Fibroblast of mammary gland (primary cell): ENCODE measurements around the gene ZNF516.

Experiments used
- DNase-seq: peaks from one replicate; pipeline ENCODE4 v3.0.0-alpha.2; 2010; ENCODE audit warnings: low read depth
- H3K4me3 ChIP-seq: 2 replicates; pipeline ENCODE4 v1.5.1; 2011; ENCODE audit warnings: low read depth, mild to moderate bottlenecking, low read length, moderate library complexity; ENCODE audit not compliant: control insufficient read depth
- CTCF ChIP-seq: conservative IDR thresholded peaks from 2 replicates; pipeline ENCODE4 v1.5.1; 2011; ENCODE audit warnings: low read depth, low read length, inconsistent platforms; ENCODE audit not compliant: control insufficient read depth, insufficient read depth

The ZNF516 gene

GRCh38 chr18:76436342-76436741, 58.7 kb downstream of the ZNF516 start:
- DNase-seq, result no peak
- no peak overlapping the region for H3K4me3 ChIP-seq
- no peak for TF ChIP-seq CTCF

DNA sequence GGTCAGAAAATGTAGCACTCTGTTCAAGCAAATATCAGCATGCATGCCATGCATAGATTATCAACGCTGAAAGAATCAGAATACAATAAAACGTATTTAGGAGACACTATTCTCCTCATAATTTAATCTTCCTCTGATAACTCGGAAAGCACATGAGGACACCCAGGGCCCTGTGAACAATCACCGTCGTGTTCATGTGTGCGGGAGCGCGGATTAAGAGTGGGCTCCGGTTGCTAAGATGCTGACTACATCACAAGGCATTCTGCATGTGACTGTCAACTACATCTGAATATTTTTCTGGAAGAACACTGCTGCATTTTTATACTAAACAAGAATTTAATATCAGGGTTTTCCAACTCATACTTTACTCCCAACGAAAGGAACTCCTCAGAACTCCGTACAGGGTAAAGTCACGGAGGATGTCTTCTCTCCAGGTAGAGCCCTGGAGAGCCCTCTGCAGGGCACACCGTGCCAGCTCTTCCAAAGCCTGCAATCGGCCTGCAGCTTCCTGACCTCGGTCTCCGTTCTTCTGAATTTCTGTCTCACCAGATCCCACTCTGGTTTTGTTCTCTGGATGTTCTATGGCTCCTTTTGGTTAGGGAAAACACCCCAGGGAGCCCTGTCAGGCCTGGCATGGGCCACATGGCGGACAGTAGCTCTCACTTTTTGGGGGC, 59.6 kb downstream of the ZNF516 start:
- DNase-seq, result no peak
- H3K4me3 ChIP-seq, result no peak overlapping the region
- TF ChIP-seq CTCF, result peak; percentile 18

DNA sequence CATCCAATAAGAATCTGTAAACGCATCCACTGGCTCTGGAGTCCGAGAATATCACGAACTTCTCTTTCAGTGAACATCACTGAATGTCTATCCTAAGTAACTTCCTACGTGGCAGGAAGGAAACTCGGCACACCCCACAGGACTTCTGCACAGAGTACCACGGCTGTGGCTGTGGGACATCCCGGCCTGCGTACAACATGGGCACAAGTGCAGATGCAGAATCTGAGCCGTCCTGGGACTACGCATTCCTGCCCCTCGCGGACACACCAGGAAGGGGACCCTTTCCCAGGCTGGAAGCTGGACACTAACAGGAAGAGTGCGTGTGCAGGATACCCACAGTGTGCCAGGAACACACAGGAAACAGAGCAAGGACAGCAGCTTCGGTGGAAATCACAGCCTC, 60.6 kb downstream of the ZNF516 start:
- H3K4me3 ChIP-seq, result no peak overlapping the region
- no peak for TF ChIP-seq CTCF
- DNase-seq, result no peak

DNA sequence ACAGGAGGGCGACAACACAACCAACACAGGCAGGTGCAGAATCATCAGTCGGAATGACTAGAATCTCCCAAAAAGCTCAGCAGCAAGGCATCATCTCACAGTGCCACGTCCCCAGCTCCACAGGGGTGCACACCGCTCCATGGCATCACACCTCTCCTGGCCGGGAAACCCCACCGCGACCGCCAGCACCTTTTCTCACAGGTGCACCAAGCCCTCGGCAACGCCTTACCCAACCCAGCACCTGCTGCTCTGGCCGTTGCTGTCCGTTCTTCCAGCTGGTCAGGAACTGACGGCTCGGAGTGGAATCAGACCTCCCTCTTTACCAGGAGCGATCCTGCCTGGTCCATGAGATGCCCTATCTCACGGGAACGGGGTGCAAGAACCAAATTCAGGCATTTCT, 61.3 kb downstream of the ZNF516 start:
- no peak for TF ChIP-seq CTCF
- no peak overlapping the region for H3K4me3 ChIP-seq
- DNase-seq, result no peak

DNA sequence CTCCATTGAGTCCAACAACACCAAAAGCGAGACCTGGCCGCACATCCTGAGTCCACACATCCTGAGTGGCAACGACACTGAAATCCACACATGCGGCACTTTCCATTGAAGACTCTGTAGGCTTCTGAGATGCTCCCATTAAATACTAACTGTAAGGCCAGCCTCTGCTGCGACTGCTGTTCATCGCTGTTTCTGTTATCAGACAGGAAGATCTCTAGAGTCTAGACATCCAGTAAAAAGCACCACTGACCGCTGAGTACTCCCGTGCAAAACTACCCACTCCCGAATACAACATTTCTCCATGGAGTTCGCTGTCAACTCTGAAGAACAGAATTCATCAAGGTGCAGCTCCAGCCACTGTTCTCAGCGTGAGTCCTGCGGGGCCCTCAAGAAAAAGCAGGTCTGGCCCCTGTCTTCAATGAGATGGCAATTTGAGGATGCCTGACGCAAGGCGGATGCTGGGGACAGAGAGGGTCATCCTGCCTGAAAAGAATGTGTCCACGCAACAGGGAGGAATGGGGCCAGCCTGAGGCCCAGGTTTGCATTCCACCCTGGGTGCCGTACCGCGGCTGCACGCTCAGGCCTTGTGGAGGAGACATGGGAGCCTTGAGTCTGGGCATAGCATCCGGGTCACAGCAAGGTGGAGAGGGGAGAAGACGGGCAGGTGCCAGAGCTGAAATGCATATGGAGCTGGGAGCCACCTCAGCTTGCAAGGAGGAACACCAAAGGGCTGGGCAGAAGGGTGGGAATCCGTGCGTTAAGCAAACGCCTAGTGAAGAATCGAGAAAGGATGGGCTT, 61.9 kb downstream of the ZNF516 start:
- TF ChIP-seq CTCF, result no peak
- H3K4me3 ChIP-seq, result no peak overlapping the region
- no peak for DNase-seq

DNA sequence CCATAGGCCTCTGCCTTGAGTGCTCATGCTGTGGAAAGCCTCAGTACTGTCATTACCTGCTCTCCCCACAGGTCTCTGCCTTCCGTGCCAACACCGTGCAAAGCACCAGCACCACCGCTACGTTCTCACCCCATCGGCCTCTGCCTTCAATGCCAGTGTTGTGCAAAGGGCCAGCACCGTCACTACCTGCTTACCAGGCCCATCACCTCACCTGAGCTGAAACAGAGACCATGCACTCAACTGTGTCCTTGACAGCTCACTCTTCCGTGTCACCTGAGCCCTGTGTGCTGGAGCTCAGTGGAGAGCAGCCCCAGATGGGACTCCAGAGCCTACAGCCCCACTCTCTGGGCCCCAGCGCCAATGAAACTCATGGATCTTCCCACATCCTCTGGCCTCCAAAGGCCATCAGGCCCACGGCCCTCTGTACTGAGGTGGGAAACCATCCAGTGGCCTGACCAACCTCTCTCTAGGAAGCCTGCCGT, 62.7 kb downstream of the ZNF516 start:
- DNase-seq, result no peak
- H3K4me3 ChIP-seq, result no peak overlapping the region
- no peak for TF ChIP-seq CTCF
